ENCODE data around the gene RPS23. TPM values are rescaled to one million over a fixed set of nuclear protein-coding genes. Genes with fewer than 3 reads are reported as not detected.

Gene RPS23
- total and polyA plus RNA-seq, 2 of the 8 experiments (the other 6 are each of a cell fraction or from before 2014, with no cell fraction given) = 2,559 to 4,867 TPM

GRCh38 chr5:82319192-82319591 lies 41.0 kb upstream of the RPS23 start (continued):
- TF ChIP-seq CHD7 (IDR thresholded peaks at IDR 0.05; ENCODE audit: insufficient replicate concordance, low read length) (no peak), HDAC2 (IDR thresholded peaks at IDR 0.05; ENCODE audit: borderline replicate concordance in 1 of 2, low read depth in 2 of 2, low read length in 2 of 2) (no peak), ATF2 (IDR thresholded peaks at IDR 0.05; ENCODE audit: low read length) (no peak), CHD1 (IDR thresholded peaks at IDR 0.05; ENCODE audit: low read depth, low read length) (no peak), EGR1 (IDR thresholded peaks at IDR 0.05; ENCODE audit: borderline replicate concordance, low read depth, low read length) (no peak), E2F6 (IDR thresholded peaks at IDR 0.05) (no peak)
